HG03460 (cell line): ENCODE measurements around the gene C1GALT1C1L.
"Not testable (repeated sequence)": the region's sequence is repeated elsewhere in the genome, so short reads cannot be mapped to it uniquely, and the experiment has no call there.

Experiments
- ATAC-seq: cut with Tn5 transposase; IDR thresholded peaks from one replicate; pipeline ENCODE4 v1.9.1; 2021; ENCODE audit not compliant: unreplicated experiment

The C1GALT1C1L gene

DNA sequence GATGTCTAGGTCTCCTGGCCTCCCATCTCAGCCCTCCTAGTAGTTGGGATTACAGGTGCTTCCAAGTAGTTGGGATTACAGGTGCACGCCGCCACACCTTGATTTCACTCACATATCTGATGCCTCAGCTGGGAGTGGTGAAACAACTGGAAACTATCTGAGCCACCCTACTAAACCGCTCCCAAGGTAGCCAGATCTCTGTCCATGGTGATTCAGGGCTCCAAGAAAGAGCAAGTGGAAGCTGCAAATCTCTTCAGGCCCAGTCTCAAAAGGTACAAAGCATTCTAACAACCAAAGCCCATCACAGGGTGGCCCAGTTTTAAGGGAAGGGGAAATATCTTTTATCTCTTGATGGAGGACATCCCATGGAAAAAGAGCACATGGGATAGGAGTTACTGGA, 19.0 kb downstream of the C1GALT1C1L start:
- no peak for ATAC-seq

DNA sequence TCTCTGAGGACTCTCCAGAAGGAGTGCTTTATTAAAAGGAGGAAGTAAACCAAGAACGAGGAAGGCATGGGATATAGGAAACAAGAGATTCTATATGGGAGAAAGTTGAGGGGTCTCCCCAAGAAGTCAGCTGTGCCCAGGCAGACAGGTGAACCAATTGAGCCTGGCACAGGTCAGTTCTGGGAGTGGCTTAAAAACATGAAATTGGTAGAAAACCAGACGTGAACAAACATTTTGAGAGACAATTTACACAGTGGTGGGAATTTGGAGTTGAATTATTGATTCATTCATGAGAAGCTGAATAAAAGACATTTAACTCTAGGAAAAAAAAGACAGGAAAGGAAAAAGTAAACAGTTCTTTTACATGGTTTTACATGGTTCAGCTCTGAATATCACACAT, 22.7 kb downstream of the C1GALT1C1L start:
- ATAC-seq: no peak

DNA sequence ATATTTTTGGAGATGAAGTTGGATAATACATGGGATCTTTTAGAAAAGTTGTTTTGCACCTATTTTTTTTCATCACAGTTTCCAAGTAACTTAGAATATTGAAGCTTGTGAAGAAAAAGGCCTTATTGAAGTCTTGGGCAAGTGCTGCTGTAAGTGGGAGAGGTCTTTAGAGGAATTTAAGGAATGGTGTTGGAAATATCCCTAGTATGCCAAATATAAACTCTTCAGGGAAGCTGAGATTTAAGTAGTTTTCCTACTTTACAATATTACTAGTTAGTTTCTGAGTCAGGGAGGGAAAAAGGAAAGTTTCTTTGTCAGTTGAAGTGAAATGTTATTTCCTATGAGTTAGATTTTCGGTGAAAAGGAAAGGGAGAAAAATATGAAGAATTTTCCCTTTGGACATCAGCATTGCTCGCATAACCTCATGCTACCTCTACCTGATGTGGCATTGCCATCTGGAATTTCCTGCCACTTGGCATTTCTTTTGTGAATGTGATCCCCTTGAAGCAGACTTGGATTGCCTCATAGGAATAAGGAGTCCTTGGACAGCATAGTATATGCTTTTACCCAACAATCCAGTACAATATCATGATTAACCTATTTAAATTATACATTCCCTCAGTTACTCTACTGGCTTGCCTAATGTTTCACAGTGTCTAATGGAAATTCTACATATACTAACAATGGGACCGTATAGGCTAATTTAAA, 27.1 kb downstream of the C1GALT1C1L start:
- ATAC-seq: no peak

DNA sequence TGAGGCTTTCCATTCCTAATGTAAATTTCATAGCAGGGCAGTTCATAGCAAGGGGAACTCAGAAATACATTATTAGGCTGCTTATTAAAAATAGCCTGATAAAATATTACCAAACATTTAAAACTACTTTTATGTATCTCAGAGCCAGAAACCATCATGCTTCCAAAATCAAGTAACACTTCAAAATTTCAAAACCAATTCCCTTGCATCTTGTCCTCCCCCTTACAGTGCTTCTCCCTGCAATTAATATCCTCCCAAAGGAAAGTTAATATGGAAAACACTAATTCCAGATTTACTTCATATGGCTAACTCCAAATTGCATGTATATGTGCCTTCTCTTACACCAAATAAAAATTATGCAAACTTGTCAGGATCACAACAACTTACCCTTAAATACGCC, 32.5 kb downstream of the C1GALT1C1L start:
- ATAC-seq: no peak

DNA sequence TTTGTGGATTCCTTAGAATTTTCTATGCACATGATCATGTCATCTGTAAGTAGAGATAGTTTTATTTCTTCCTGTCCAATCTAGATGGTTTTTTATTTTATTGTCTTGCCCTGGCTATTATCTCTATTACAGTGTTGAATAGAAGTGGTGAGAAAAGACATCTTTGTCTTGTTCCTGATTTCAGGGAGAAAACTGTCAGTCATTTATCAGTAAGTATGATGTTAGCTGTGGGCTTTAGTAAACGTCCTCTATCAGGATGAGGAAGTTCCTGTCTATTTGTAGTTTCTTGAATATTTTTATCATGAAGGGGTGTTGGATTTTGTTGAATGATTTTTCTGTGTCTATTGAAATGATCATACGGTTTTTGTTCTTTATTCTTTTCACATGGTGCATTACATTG, 33.9 kb downstream of the C1GALT1C1L start:
- no peak for ATAC-seq

DNA sequence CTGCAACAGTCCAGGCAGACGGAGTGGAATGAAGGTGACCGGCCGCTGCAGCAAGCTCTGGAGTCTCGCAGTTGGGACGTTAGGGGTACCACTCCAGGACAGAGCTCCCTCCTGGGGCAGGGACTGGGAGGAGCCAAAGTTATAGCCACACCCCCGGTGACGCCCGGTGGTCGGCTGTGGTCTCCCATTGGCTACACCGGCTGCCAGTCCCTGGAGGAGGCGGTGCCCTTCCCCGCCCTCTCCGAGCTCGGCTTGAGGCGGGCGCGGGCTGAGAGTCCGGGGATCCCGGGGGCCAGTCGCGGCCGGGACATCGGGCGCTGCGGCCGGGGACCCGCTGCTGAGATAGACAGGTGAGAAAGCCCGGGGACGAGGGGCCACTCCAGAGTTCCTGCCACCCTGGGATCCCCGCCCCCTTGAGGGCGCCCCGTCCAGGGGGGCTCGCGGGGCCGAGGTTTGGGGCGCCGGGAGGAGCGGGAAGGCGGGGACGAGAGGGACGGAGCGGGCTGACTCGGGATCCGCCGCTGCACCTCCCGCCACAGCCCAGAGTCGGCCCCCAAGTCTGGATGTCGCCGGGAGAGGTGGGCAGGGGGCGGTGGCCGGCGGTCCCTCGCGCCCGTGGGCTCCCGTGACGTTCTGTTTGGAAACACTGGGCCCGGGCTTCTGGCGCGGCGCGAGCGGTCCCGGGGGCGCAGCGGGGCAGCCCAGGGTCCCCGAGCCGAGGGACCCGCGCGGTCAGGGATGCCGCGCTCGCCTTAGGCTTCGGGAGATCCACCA, 39.0 kb downstream of the C1GALT1C1L start, which contains the start of gene PLEKHH2:
Gene PLEKHH2, plus strand, starts transcription at position 231 of the 774 bp plus-strand sequence. CDS start 7,414 bp downstream, outside the sequence.
- ATAC-seq: peak; percentile 100

DNA sequence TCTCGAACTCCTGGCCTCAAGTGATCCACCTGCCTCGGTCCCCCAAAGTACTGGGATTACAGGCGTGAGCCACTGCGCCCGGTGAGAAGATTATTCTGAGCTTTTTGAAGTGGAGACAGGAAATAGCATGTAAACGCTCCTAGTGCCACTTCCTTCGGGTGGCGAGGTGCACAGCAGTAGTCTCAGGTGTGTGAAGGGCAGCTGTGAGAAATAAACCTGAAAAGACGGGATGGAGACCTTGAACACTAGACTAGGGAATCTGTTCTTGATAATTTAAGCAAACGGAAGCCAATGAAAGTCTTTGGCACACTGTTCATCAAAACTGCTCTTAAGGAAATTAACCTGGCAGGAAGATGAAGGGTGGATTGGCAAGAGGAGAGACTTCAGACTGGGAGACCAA, 39.6 kb downstream of the C1GALT1C1L start:
- no peak for ATAC-seq

DNA sequence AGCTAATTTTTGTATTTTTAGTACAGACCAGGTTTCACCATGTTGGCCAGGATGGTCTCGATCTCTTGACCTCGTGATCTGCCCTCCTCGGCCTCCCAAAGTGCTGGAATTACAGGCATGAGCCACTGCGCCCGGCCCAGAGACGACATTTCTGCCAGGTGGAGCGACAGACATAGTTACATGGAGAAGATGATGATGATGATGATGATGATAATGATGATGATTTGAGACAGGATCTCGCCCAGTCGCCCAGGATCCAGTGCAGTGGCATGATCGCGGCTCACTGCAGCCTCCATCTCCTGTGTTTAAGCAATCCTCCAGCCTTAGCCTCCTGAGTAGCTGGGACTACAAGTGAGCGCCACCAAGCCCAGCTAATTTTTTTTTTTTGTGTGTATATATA, 40.1 kb downstream of the C1GALT1C1L start:
- not testable (repeated sequence) for ATAC-seq

DNA sequence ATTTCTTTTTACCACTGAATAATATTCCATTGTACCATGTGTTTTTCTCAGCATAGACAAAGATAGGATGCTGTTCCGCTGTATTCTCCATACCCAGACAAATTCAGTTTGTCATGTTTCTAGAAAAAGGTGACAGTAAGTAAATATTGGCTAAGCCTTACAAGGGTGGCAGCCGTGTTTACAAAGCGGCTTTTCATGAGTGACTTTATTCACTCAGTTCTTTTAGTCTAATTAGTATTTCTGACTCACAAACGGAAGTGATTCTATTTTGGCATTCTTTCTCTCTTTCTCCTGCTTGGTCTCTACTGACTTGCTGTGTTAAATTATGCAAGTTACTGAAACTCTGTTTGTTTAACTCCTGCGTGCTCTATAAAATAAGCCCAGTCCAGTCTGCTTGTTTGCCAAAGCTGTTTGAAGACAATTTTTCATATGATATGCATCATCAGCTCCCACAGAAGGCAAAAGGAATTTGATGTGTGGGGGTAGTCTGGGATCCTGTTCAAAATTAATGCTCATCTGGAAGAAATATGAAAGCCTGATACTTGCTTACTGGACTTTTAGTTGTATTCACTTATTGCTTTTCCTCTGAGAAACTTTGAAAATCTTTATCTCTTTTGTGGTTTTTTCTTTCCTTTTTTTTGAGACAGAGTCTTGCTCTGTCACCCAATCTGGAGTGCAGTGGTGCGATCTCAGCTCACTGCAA, 41.5 kb downstream of the C1GALT1C1L start:
- no peak for ATAC-seq

DNA sequence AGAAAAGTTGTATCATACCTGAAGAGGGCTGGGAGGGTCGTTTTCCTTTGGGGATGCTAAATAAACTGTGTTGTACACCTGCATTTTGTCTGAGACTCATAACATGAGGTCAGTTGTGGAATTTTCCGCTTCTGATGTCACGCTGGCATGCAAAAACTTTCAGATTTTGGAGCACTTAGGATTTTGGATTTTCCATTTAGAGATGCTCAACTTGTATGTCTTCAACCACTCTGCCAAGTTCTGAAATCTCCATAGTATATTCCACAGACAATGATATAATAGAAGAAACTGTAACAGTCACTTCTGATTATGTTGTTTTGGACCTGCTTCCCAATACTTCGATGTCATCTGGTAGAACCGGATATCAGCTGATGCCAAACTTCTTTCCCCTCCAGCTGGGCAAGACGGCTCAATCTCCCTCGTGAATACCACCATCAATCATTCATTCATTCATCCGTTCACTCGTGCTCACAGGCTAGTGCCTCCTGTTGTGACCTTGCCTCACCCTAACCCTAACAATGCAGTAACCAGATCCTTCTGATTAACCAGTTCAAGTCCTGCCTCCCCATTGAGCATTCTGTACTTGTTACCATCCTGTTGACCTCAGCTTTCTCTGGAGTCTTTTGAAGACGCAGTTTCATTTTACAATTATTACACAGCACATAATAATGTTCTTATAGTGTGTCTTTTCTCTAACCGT, 44.5 kb downstream of the C1GALT1C1L start:
- no peak for ATAC-seq
